ENCODE data around the gene KCNIP1. TPM values are rescaled to one million over a fixed set of nuclear protein-coding genes. Genes with fewer than 3 reads are reported as not detected.
A peak's percentile ranks its signal among the peaks of the same experiment; 100 is the strongest.

The KCNIP1 gene
- total and polyA plus RNA-seq, 8 donors, result 0.35 to 4.9 (median 2.5) TPM

GRCh38 chr5:170519549-170519948, 15.7 kb downstream of the KCNIP1 start:
- intact Hi-C loops (cut with DNase I), result no loop called here
- H3K9me3 ChIP-seq, result no peaks in the 10 kb centered on the region
- no peak for ATAC-seq

GRCh38 chr5:170520372-170520771, 16.6 kb downstream of the KCNIP1 start:
- Histone ChIP-seq H3K36me3 (no peaks in the 10 kb centered on the region), H3K4me1 (no peaks in the 10 kb centered on the region), H3K4me3 (no peak overlapping the region), H3K9me3 (no peaks in the 10 kb centered on the region), H3K27me3 (peaks cover 0 to 13% of the 10 kb centered on the region in 2 donors), H3K27ac (no peak overlapping the region)
- ATAC-seq (no peak), DNase-seq (peak in 2 of 4 donors; percentile 36 to 59)
- intact Hi-C loops (cut with DNase I), result no loop called here
- TF ChIP-seq, protein P1, sequence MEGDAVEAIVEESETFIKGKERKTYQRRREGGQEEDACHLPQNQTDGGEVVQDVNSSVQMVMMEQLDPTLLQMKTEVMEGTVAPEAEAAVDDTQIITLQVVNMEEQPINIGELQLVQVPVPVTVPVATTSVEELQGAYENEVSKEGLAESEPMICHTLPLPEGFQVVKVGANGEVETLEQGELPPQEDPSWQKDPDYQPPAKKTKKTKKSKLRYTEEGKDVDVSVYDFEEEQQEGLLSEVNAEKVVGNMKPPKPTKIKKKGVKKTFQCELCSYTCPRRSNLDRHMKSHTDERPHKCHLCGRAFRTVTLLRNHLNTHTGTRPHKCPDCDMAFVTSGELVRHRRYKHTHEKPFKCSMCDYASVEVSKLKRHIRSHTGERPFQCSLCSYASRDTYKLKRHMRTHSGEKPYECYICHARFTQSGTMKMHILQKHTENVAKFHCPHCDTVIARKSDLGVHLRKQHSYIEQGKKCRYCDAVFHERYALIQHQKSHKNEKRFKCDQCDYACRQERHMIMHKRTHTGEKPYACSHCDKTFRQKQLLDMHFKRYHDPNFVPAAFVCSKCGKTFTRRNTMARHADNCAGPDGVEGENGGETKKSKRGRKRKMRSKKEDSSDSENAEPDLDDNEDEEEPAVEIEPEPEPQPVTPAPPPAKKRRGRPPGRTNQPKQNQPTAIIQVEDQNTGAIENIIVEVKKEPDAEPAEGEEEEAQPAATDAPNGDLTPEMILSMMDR (IDR thresholded peaks at IDR 0.05), result no peak

More at GRCh38 chr5:170519549-170519948, 15.7 kb downstream of the KCNIP1 start:
- Histone ChIP-seq H3K4me1 (no peaks in the 10 kb centered on the region), H3K4me3 (no peak overlapping the region), H3K36me3 (no peaks in the 10 kb centered on the region), H3K27ac (no peak overlapping the region), H3K27me3 (peaks cover 0 to 9% of the 10 kb centered on the region in 2 donors)
- TF ChIP-seq, protein P1 (IDR thresholded peaks at IDR 0.05), result no peak
- no peak for DNase-seq

- TF ChIP-seq, protein P1 (IDR thresholded peaks at IDR 0.05), result no peak
- Histone ChIP-seq H3K9me3 (no peaks in the 10 kb centered on the region), H3K4me3 (no peak overlapping the region), H3K27me3 (peaks cover 0 to 13% of the 10 kb centered on the region in 2 donors), H3K4me1 (no peaks in the 10 kb centered on the region), H3K27ac (no peak overlapping the region), H3K36me3 (no peaks in the 10 kb centered on the region)
- DNase-seq (no peak), ATAC-seq (no peak)
- intact Hi-C loops (cut with DNase I), result no loop called here
These were observed 18.7 kb downstream of the KCNIP1 start for GRCh38 chr5:170522211-170523141.

GRCh38 chr5:170523142-170523551, 19.3 kb downstream of the KCNIP1 start:
- intact Hi-C loops (cut with DNase I), result no loop called here
- Histone ChIP-seq H3K36me3 (no peaks in the 10 kb centered on the region), H3K4me3 (no peak overlapping the region), H3K27ac (no peak overlapping the region), H3K27me3 (peaks cover 0 to 13% of the 10 kb centered on the region in 2 donors), H3K4me1 (no peaks in the 10 kb centered on the region), H3K9me3 (no peaks in the 10 kb centered on the region)
- ATAC-seq, result no peak
- TF ChIP-seq, protein P1 (IDR thresholded peaks at IDR 0.05), result no peak
- no peak for DNase-seq

DNA sequence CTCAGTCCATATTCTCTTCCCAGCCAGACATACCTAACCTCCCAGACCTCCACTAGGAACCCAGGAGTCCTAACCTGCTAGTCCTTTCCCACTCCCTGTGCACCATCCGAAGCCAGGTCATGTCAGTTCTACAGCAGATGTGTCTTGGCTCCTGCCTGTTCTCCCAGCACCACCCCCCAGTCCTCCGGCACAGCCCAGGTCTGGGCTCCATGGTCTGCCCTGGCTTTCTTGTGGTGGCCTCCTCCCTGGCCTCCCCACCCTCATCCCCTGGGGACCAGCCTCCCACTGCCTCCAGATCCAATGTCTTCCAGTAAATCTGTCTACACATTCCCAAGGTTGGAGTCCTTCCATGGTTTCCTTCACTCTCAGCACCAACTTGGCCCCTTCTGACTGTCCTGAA, 20.0 kb downstream of the KCNIP1 start:
- Histone ChIP-seq H3K4me3 (no peak overlapping the region), H3K36me3 (no peaks in the 10 kb centered on the region), H3K27ac (no peak overlapping the region), H3K27me3 (peaks cover 0 to 13% of the 10 kb centered on the region in 2 donors), H3K9me3 (no peaks in the 10 kb centered on the region), H3K4me1 (no peaks in the 10 kb centered on the region)
- TF ChIP-seq, protein P1 (IDR thresholded peaks at IDR 0.05), result no peak
- intact Hi-C loops (cut with DNase I), result no loop called here
- ATAC-seq (no peak), DNase-seq (no peak)

Measured in left lung (tissue), 10 donors.